GM19467 (cell line): ENCODE results near the gene GFY.

Source experiments
- ATAC-seq: cut with Tn5 transposase; IDR thresholded peaks from one replicate; pipeline ENCODE4 v1.9.1; 2021; ENCODE audit warnings: mild to moderate bottlenecking, moderate library complexity; ENCODE audit not compliant: unreplicated experiment

Gene GFY

GRCh38 chr19:49428547-49429451, 3.6 kb downstream of the GFY start:
- no peak for ATAC-seq

GRCh38 chr19:49430172-49430677, 5.0 kb downstream of the GFY start:
- ATAC-seq, result no peak

- ATAC-seq, result no peak
Observed at GRCh38 chr19:49430678-49431329, 5.6 kb downstream of the GFY start.

GRCh38 chr19:49431330-49431749, 6.2 kb downstream of the GFY start:
- no peak for ATAC-seq

GRCh38 chr19:49432141-49433073, 7.2 kb downstream of the GFY start:
- ATAC-seq, result no peak

- no peak for ATAC-seq
Observed at GRCh38 chr19:49433240-49433901, 8.2 kb downstream of the GFY start.

- no peak for ATAC-seq
Observed at GRCh38 chr19:49434907-49435583, 9.9 kb downstream of the GFY start.

GRCh38 chr19:49435670-49436069, 10.5 kb downstream of the GFY start:
- ATAC-seq, result no peak

GRCh38 chr19:49436381-49437017, 11.3 kb downstream of the GFY start:
- no peak for ATAC-seq

- no peak for ATAC-seq
Observed at GRCh38 chr19:49437231-49437630, 12.0 kb downstream of the GFY start.

GRCh38 chr19:49438261-49438660, 13.1 kb downstream of the GFY start:
- ATAC-seq, result no peak

GRCh38 chr19:49439836-49440235, 14.6 kb downstream of the GFY start:
- ATAC-seq, result no peak

GRCh38 chr19:49440439-49441209, 15.4 kb downstream of the GFY start:
- no peak for ATAC-seq

- no peak for ATAC-seq
Observed at GRCh38 chr19:49441210-49441959, 16.2 kb downstream of the GFY start, which contains the start of gene SLC17A7. TSS of gene SLC17A7 (minus strand) at chr19:49441527. CDS start at chr19:49441379, 148 bp downstream.

- ATAC-seq, result no peak
Observed at GRCh38 chr19:49441960-49442350, 16.8 kb downstream of the GFY start.

- no peak for ATAC-seq
Observed at GRCh38 chr19:49442354-49442753, 17.2 kb downstream of the GFY start.

GRCh38 chr19:49442771-49443365, 17.7 kb downstream of the GFY start:
- peak; percentile 15 for ATAC-seq
